ENCODE measurements around the gene BRWD1. TPM values are rescaled to one million over a fixed set of nuclear protein-coding genes. Genes with fewer than 3 reads are reported as not detected.
A peak's percentile ranks its signal among the peaks of the same experiment; 100 is the strongest.

Gene BRWD1
- polyA plus RNA-seq, 4 donors: 8.6 to 33.5 (median 9.9) TPM

- no peak for DNase-seq
- 81 to 89% (median 88%) methylated on average over 3 of the region's 3 CpGs for WGBS, 3 donors
These were observed 95.9 kb downstream of the BRWD1 start for GRCh38 chr21:39217356-39218081.

GRCh38 chr21:39216290-39216689, 97.1 kb downstream of the BRWD1 start:
- H3K27me3 ChIP-seq (ENCODE audit: control insufficient read depth in 3 of 3, insufficient read depth in 3 of 3, low read length in 3 of 3): no peaks in the 10 kb centered on the region
- H3K27ac ChIP-seq (ENCODE audit: low read depth in 1 of 3, low read length in 2 of 3): no peak overlapping the region
- no peak for DNase-seq
- FAIRE-seq: no peak
- 84 to 96% (median 94%) methylated on average over 2 of the region's 2 CpGs for WGBS, 3 donors
- H3K4me3 ChIP-seq (ENCODE audit: low read depth in 1 of 3, low read length in 3 of 3): no peak overlapping the region
- peaks cover 3 to 23% (median 7%) of the 10 kb centered on the region in 3 donors for H3K36me3 ChIP-seq (ENCODE audit: control insufficient read depth in 3 of 3, insufficient read depth in 2 of 3, low read depth in 1 of 3, low read length in 3 of 3)
- no peaks in the 10 kb centered on the region for H3K9me3 ChIP-seq (ENCODE audit: control insufficient read depth in 2 of 2, insufficient read depth in 1 of 2, low read depth in 1 of 2, low read length in 1 of 2)
- no peaks in the 10 kb centered on the region for H3K4me1 ChIP-seq (ENCODE audit: control insufficient read depth in 3 of 3, insufficient read depth in 2 of 3, low read depth in 1 of 3, low read length in 2 of 3)

More at GRCh38 chr21:39217356-39218081, 95.9 kb downstream of the BRWD1 start:
- H3K4me1 ChIP-seq (ENCODE audit: control insufficient read depth in 3 of 3, insufficient read depth in 2 of 3, low read depth in 1 of 3, low read length in 2 of 3): no peaks in the 10 kb centered on the region
- no peak overlapping the region for H3K27ac ChIP-seq (ENCODE audit: low read depth in 1 of 3, low read length in 2 of 3)
- H3K36me3 ChIP-seq (ENCODE audit: control insufficient read depth in 3 of 3, insufficient read depth in 2 of 3, low read depth in 1 of 3, low read length in 3 of 3): peaks cover 3 to 27% (median 9%) of the 10 kb centered on the region in 3 donors
- H3K27me3 ChIP-seq (ENCODE audit: control insufficient read depth in 3 of 3, insufficient read depth in 3 of 3, low read length in 3 of 3): no peaks in the 10 kb centered on the region
- no peak for FAIRE-seq
- H3K4me3 ChIP-seq (ENCODE audit: low read depth in 1 of 3, low read length in 3 of 3): no peak overlapping the region
- no peaks in the 10 kb centered on the region for H3K9me3 ChIP-seq (ENCODE audit: control insufficient read depth in 2 of 2, insufficient read depth in 1 of 2, low read depth in 1 of 2, low read length in 1 of 2)

GRCh38 chr21:39215078-39215477, 98.4 kb downstream of the BRWD1 start:
- Histone ChIP-seq H3K4me3 (ENCODE audit: low read depth in 1 of 3, low read length in 3 of 3) (no peak overlapping the region), H3K27me3 (ENCODE audit: control insufficient read depth in 3 of 3, insufficient read depth in 3 of 3, low read length in 3 of 3) (no peaks in the 10 kb centered on the region), H3K4me1 (ENCODE audit: control insufficient read depth in 3 of 3, insufficient read depth in 2 of 3, low read depth in 1 of 3, low read length in 2 of 3) (no peaks in the 10 kb centered on the region), H3K36me3 (ENCODE audit: control insufficient read depth in 3 of 3, insufficient read depth in 2 of 3, low read depth in 1 of 3, low read length in 3 of 3) (peaks cover 5 to 19% (median 5%) of the 10 kb centered on the region in 3 donors), H3K9me3 (ENCODE audit: control insufficient read depth in 2 of 2, insufficient read depth in 1 of 2, low read depth in 1 of 2, low read length in 1 of 2) (no peaks in the 10 kb centered on the region), H3K27ac (ENCODE audit: low read depth in 1 of 3, low read length in 2 of 3) (no peak overlapping the region)
- 93 to 94% (median 94%) methylated on average over 7 of the region's 7 CpGs for WGBS, 3 donors
- DNase-seq (no peak), FAIRE-seq (no peak)

GRCh38 chr21:39209334-39209688, 104.1 kb downstream of the BRWD1 start:
- Histone ChIP-seq H3K4me3 (ENCODE audit: low read depth in 1 of 3, low read length in 3 of 3) (no peak overlapping the region), H3K36me3 (ENCODE audit: control insufficient read depth in 3 of 3, insufficient read depth in 2 of 3, low read depth in 1 of 3, low read length in 3 of 3) (peaks cover 5 to 22% (median 11%) of the 10 kb centered on the region in 3 donors), H3K9me3 (ENCODE audit: control insufficient read depth in 2 of 2, insufficient read depth in 1 of 2, low read depth in 1 of 2, low read length in 1 of 2) (no peaks in the 10 kb centered on the region), H3K27ac (ENCODE audit: low read depth in 1 of 3, low read length in 2 of 3) (peak overlapping the region in 1 of 3 donors; percentile 68), H3K4me1 (ENCODE audit: control insufficient read depth in 3 of 3, insufficient read depth in 2 of 3, low read depth in 1 of 3, low read length in 2 of 3) (peaks cover 0 to 7% (median 0%) of the 10 kb centered on the region in 3 donors), H3K27me3 (ENCODE audit: control insufficient read depth in 3 of 3, insufficient read depth in 3 of 3, low read length in 3 of 3) (no peaks in the 10 kb centered on the region)
- 66 to 90% (median 83%) methylated on average over 2 of the region's 2 CpGs for WGBS, 3 donors
- DNase-seq (no peak), FAIRE-seq (no peak)

GRCh38 chr21:39208624-39209333, 104.7 kb downstream of the BRWD1 start:
- WGBS, 3 donors: 84 to 90% (median 86%) methylated on average over 6 of the region's 6 CpGs
- Histone ChIP-seq H3K36me3 (ENCODE audit: control insufficient read depth in 3 of 3, insufficient read depth in 2 of 3, low read depth in 1 of 3, low read length in 3 of 3) (peaks cover 5 to 23% (median 9%) of the 10 kb centered on the region in 3 donors), H3K4me3 (ENCODE audit: low read depth in 1 of 3, low read length in 3 of 3) (no peak overlapping the region), H3K9me3 (ENCODE audit: control insufficient read depth in 2 of 2, insufficient read depth in 1 of 2, low read depth in 1 of 2, low read length in 1 of 2) (no peaks in the 10 kb centered on the region), H3K4me1 (ENCODE audit: control insufficient read depth in 3 of 3, insufficient read depth in 2 of 3, low read depth in 1 of 3, low read length in 2 of 3) (peaks cover 0 to 7% (median 0%) of the 10 kb centered on the region in 3 donors), H3K27ac (ENCODE audit: low read depth in 1 of 3, low read length in 2 of 3) (peak overlapping the region in 1 of 3 donors; percentile 68), H3K27me3 (ENCODE audit: control insufficient read depth in 3 of 3, insufficient read depth in 3 of 3, low read length in 3 of 3) (no peaks in the 10 kb centered on the region)
- FAIRE-seq: no peak
- DNase-seq: peak; percentile 20 to 93

- WGBS, 3 donors: 75 to 82% (median 76%) methylated on average over 1 of the region's 1 CpG
- DNase-seq: no peak
- Histone ChIP-seq H3K4me1 (ENCODE audit: control insufficient read depth in 3 of 3, insufficient read depth in 2 of 3, low read depth in 1 of 3, low read length in 2 of 3) (peaks cover 0 to 7% (median 0%) of the 10 kb centered on the region in 3 donors), H3K9me3 (ENCODE audit: control insufficient read depth in 2 of 2, insufficient read depth in 1 of 2, low read depth in 1 of 2, low read length in 1 of 2) (no peaks in the 10 kb centered on the region), H3K4me3 (ENCODE audit: low read depth in 1 of 3, low read length in 3 of 3) (no peak overlapping the region), H3K27me3 (ENCODE audit: control insufficient read depth in 3 of 3, insufficient read depth in 3 of 3, low read length in 3 of 3) (no peaks in the 10 kb centered on the region), H3K27ac (ENCODE audit: low read depth in 1 of 3, low read length in 2 of 3) (no peak overlapping the region), H3K36me3 (ENCODE audit: control insufficient read depth in 3 of 3, insufficient read depth in 2 of 3, low read depth in 1 of 3, low read length in 3 of 3) (peaks cover 11 to 43% (median 23%) of the 10 kb centered on the region in 3 donors)
- no peak for FAIRE-seq
These were observed 109.3 kb downstream of the BRWD1 start for GRCh38 chr21:39204134-39204533.

GRCh38 chr21:39198800-39199199, 114.6 kb downstream of the BRWD1 start:
- no peak overlapping the region for H3K4me3 ChIP-seq (ENCODE audit: low read depth in 1 of 3, low read length in 3 of 3)
- peaks cover 14 to 28% (median 21%) of the 10 kb centered on the region in 3 donors for H3K36me3 ChIP-seq (ENCODE audit: control insufficient read depth in 3 of 3, insufficient read depth in 2 of 3, low read depth in 1 of 3, low read length in 3 of 3)
- H3K4me1 ChIP-seq (ENCODE audit: control insufficient read depth in 3 of 3, insufficient read depth in 2 of 3, low read depth in 1 of 3, low read length in 2 of 3): no peaks in the 10 kb centered on the region
- no peak for DNase-seq
- no peak for FAIRE-seq
- no peaks in the 10 kb centered on the region for H3K9me3 ChIP-seq (ENCODE audit: control insufficient read depth in 2 of 2, insufficient read depth in 1 of 2, low read depth in 1 of 2, low read length in 1 of 2)
- WGBS, 3 donors: 83 to 87% (median 83%) methylated on average over 2 of the region's 2 CpGs
- no peak overlapping the region for H3K27ac ChIP-seq (ENCODE audit: low read depth in 1 of 3, low read length in 2 of 3)
- H3K27me3 ChIP-seq (ENCODE audit: control insufficient read depth in 3 of 3, insufficient read depth in 3 of 3, low read length in 3 of 3): no peaks in the 10 kb centered on the region

- FAIRE-seq: no peak
- H3K27ac ChIP-seq (ENCODE audit: low read depth in 1 of 3, low read length in 2 of 3): peak overlapping the region in 1 of 3 donors; percentile 3
- no peak overlapping the region for H3K4me3 ChIP-seq (ENCODE audit: low read depth in 1 of 3, low read length in 3 of 3)
- peaks cover 0 to 2% (median 0%) of the 10 kb centered on the region in 3 donors for H3K4me1 ChIP-seq (ENCODE audit: control insufficient read depth in 3 of 3, insufficient read depth in 2 of 3, low read depth in 1 of 3, low read length in 2 of 3)
- H3K9me3 ChIP-seq (ENCODE audit: control insufficient read depth in 2 of 2, insufficient read depth in 1 of 2, low read depth in 1 of 2, low read length in 1 of 2): no peaks in the 10 kb centered on the region
- peak in 1 of 2 donors; percentile 55 for DNase-seq
- 72 to 77% (median 75%) methylated on average over 5 of the region's 5 CpGs for WGBS, 3 donors
- peaks cover 13 to 28% (median 14%) of the 10 kb centered on the region in 3 donors for H3K36me3 ChIP-seq (ENCODE audit: control insufficient read depth in 3 of 3, insufficient read depth in 2 of 3, low read depth in 1 of 3, low read length in 3 of 3)
- no peaks in the 10 kb centered on the region for H3K27me3 ChIP-seq (ENCODE audit: control insufficient read depth in 3 of 3, insufficient read depth in 3 of 3, low read length in 3 of 3)
These were observed 115.8 kb downstream of the BRWD1 start for GRCh38 chr21:39197448-39198233.
